ENCODE measurements around the gene HAUS6. TPM values are rescaled to one million over a fixed set of nuclear protein-coding genes. Genes with fewer than 3 reads are reported as not detected.
"Not testable (repeated sequence)": the region's sequence is repeated elsewhere in the genome, so short reads cannot be mapped to it uniquely, and the experiment has no call there.

Gene HAUS6
- total RNA-seq, 1 experiment from 2014 or later, result 16.7 TPM

GRCh38 chr9:19050637-19051591 lies 51.8 kb downstream of the HAUS6 start:
- DNase-seq (ENCODE audit: low read depth), result peak; percentile 37
- in situ Hi-C loops (cut with HindIII; ENCODE audit: low pct_unique_long_range_greater_than_20kb, low sequenced_read_pairs), result no loop called here

- peak; percentile 44 for DNase-seq (ENCODE audit: low read depth)
- in situ Hi-C loops (cut with HindIII; ENCODE audit: low pct_unique_long_range_greater_than_20kb, low sequenced_read_pairs), result no loop called here
These were observed 52.6 kb downstream of the HAUS6 start for GRCh38 chr9:19049917-19050636.

DNA sequence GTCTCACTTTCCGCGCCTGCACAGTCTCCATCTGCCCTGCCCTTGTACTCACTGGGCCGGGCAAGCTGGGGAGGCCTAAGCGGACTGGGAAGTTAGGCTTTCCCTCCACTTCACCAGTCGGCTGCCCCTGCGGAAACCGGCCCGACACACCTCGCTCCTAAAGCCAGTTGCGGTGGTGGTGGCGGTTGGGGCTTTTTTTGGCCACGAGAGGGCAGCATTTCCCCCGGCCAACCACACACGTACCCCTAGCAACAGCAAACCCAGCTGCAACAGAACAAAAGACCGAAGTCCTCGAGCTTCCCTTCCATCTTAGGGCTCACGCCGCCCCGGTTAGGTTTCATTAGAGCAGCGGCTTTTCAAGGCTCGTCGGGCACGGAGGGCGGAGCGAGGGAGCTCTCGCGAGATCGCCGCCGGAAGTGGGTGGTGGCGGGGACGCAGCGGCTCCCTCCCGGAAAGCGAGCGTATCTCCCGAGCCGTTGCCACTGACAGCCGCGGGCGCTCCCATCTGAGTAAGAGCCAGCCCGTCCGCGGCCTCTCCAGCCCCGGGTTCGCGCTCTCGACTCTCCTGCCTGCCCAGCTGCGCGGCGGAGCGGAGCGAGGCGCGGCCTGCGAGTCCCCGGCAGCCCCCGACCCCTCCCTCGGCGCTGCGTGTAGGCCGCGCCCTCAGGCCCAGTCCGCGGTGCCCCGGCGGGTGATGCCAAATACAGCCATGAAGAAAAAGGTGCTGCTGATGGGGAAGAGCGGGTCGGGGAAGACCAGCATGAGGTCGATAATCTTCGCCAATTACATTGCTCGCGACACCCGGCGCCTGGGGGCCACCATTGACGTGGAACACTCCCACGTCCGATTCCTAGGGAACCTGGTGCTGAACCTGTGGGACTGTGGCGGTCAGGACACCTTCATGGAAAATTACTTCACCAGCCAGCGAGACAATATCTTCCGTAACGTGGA lies 53.5 kb downstream of the HAUS6 start, which contains the start of gene RRAGA:
Gene RRAGA (plus strand): TSS at position 462 of the 951 bp plus-strand sequence. CDS start 233 bp downstream, at position 695.
- in situ Hi-C loops (cut with HindIII; ENCODE audit: low pct_unique_long_range_greater_than_20kb, low sequenced_read_pairs), result no loop called here
- DNase-seq (ENCODE audit: low read depth), result peak; percentile 95

GRCh38 chr9:19036611-19037010 lies 66.1 kb downstream of the HAUS6 start:
- in situ Hi-C loops (cut with HindIII; ENCODE audit: low pct_unique_long_range_greater_than_20kb, low sequenced_read_pairs), result no loop called here
- no peak for DNase-seq (ENCODE audit: low read depth)

GRCh38 chr9:19033015-19033414 lies 69.7 kb downstream of the HAUS6 start, which contains the start of gene SAXO1:
SAXO1 (minus strand) TSS chr9:19033209; CDS start chr9:19032908, 301 bp downstream.
- DNase-seq (ENCODE audit: low read depth), result no peak
- in situ Hi-C loops (cut with HindIII; ENCODE audit: low pct_unique_long_range_greater_than_20kb, low sequenced_read_pairs), result no loop called here

GRCh38 chr9:19032406-19032805 lies 70.3 kb downstream of the HAUS6 start:
- no peak for DNase-seq (ENCODE audit: low read depth)
- in situ Hi-C loops (cut with HindIII; ENCODE audit: low pct_unique_long_range_greater_than_20kb, low sequenced_read_pairs), result no loop called here

DNA sequence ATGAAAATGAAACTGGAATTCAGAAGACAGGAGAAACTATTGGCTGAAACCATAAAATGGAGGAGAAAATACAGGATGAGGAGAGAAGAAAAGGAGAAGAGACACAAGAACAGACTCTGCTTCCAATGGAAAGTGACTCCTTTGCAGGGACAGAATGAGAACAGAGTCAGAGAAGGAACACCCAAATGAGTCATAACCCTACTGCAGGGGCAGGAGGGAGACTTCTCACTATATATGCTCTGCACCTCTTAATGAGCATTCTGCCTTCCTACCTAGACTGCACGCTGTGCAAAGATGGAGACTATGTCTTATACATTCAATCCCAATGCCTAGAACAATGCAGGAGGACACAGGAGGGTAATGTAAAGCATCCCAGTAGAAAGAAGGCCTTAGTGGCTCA lies 71.8 kb downstream of the HAUS6 start:
- in situ Hi-C loops (cut with HindIII; ENCODE audit: low pct_unique_long_range_greater_than_20kb, low sequenced_read_pairs), result no loop called here
- DNase-seq (ENCODE audit: low read depth), result no peak

GRCh38 chr9:19028835-19029451 lies 73.8 kb downstream of the HAUS6 start:
- in situ Hi-C loops (cut with HindIII; ENCODE audit: low pct_unique_long_range_greater_than_20kb, low sequenced_read_pairs), result no loop called here
- peak; percentile 28 for DNase-seq (ENCODE audit: low read depth)

- in situ Hi-C loops (cut with HindIII; ENCODE audit: low pct_unique_long_range_greater_than_20kb, low sequenced_read_pairs), result no loop called here
- DNase-seq (ENCODE audit: low read depth), result no peak
These were observed 74.9 kb downstream of the HAUS6 start for GRCh38 chr9:19027825-19028224.

DNA sequence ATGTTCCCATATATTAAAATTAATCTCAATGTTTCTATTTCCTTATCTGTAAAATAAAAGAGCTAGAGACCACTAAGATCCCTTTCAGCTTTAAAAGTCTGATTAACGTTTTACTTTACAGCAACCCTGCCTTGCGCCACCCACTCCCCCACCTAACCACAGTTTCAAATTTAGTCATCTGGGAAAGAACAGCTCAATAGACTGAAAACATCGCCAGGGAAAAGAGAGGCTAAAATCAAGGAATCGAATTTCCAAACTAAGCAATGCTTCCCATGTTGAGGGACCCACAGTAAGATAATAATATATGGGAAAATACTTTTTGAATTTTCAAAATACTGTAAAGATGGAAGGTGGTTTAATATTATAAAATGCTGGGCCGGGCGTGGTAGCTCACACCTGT lies 76.3 kb downstream of the HAUS6 start:
- no peak for DNase-seq (ENCODE audit: low read depth)
- in situ Hi-C loops (cut with HindIII; ENCODE audit: low pct_unique_long_range_greater_than_20kb, low sequenced_read_pairs), result no loop called here

GRCh38 chr9:19023078-19023477 lies 79.6 kb downstream of the HAUS6 start:
- in situ Hi-C loops (cut with HindIII; ENCODE audit: low pct_unique_long_range_greater_than_20kb, low sequenced_read_pairs), result no loop called here
- DNase-seq (ENCODE audit: low read depth), result no peak

GRCh38 chr9:19022206-19022605 lies 80.5 kb downstream of the HAUS6 start:
- in situ Hi-C loops (cut with HindIII; ENCODE audit: low pct_unique_long_range_greater_than_20kb, low sequenced_read_pairs), result no loop called here
- DNase-seq (ENCODE audit: low read depth), result no peak

- in situ Hi-C loops (cut with HindIII; ENCODE audit: low pct_unique_long_range_greater_than_20kb, low sequenced_read_pairs); DNase-seq (ENCODE audit: low read depth): not testable (repeated sequence)
These were observed 81.1 kb downstream of the HAUS6 start for GRCh38 chr9:19021649-19022048.

DNA sequence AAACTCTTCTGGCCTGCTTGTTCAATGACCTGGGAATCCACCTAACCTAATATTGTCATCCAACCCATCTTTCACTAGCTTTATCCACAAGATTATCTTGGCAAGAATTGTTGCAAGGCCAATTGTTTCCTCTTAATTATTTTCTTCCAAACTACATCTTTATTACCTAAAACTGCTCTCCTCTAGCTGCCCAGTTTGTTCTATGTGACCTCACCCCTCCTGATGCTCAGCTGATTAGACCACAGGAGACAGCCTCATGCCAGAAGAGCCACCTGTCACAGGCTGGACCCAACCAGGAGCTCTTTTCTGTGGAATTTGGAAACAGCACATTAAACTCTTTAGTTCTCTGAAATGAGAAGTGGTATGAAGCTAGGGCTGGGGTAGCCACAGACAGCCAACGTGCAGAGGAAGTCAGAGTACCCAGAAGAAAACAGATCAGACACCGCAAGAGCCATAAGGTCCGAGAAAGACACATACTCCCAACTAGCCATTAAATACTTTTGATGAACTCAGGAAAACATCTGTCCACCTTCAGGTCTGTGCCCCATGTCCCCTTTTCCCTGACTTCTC lies 81.7 kb downstream of the HAUS6 start:
- DNase-seq (ENCODE audit: low read depth), result no peak
- in situ Hi-C loops (cut with HindIII; ENCODE audit: low pct_unique_long_range_greater_than_20kb, low sequenced_read_pairs), result no loop called here

- no peak for DNase-seq (ENCODE audit: low read depth)
- in situ Hi-C loops (cut with HindIII; ENCODE audit: low pct_unique_long_range_greater_than_20kb, low sequenced_read_pairs), result no loop called here
These were observed 84.5 kb downstream of the HAUS6 start for GRCh38 chr9:19018201-19018600.

- DNase-seq (ENCODE audit: low read depth), result no peak
- in situ Hi-C loops (cut with HindIII; ENCODE audit: low pct_unique_long_range_greater_than_20kb, low sequenced_read_pairs), result no loop called here
These were observed 93.2 kb downstream of the HAUS6 start for GRCh38 chr9:19009391-19009965.
